Tibial artery (tissue), 4 donors: ENCODE results near the gene NTN1.
"Not testable (repeated sequence)": the region's sequence is repeated elsewhere in the genome, so short reads cannot be mapped to it uniquely, and the experiment has no call there.

Source experiments
- DNase-seq, 2 donors: peaks; one replicate each; pipeline ENCODE4 v3.0.0-alpha.2; 2019
- H3K27ac ChIP-seq, 2 donors: fragments of 200-600 bp; sonication (generic) in 1 of 2; 1 replicate in 1 of 2; 2 replicates in 1 of 2; pipeline ENCODE4 v1.5.1; 2018 to 2019; ENCODE audit warnings: mild to moderate bottlenecking in 1 of 2
- H3K27me3 ChIP-seq, 2 donors: fragments of 200-600 bp; sonication (generic) in 1 of 2; one replicate each; pipeline versions ENCODE4 v1.5.1 to v1.6.0; 2016 to 2019
- H3K36me3 ChIP-seq, 3 donors: fragments of 200-600 bp; sonication (generic) in 2 of 3; one replicate each; pipeline ENCODE4 v1.5.1; 2016 to 2019; ENCODE audit warnings: mild to moderate bottlenecking in 2 of 3
- H3K4me1 ChIP-seq, 4 donors: fragments of 200-600 bp; sonication (generic) in 2 of 4; 1 replicate in 3 of 4; 2 replicates in 1 of 4; pipeline ENCODE4 v1.5.1; 2016 to 2019
- H3K4me3 ChIP-seq, 2 donors: fragments of 200-600 bp; sonication (generic) in 1 of 2; 1 replicate in 1 of 2; 2 replicates in 1 of 2; pipeline ENCODE4 v1.5.1; 2018 to 2019; ENCODE audit warnings: mild to moderate bottlenecking in 2 of 2
- H3K9me3 ChIP-seq, 3 donors: fragments of 200-600 bp; sonication (generic) in 1 of 3; one replicate each; pipeline ENCODE4 v1.5.1; 2016 to 2019
- intact Hi-C: fragments of 100-400 bp; cut with DNase I; formaldehyde crosslinking; loops from one replicate; pipeline ENCODE4 v1.15.0; 2023; ENCODE audit warnings: low total_unique reads
- TF ChIP-seq, protein P1 (sequence below), 2 experiments: fragments of 200-600 bp in 1 of 2; fragments of 450-650 bp in 1 of 2; IDR thresholded peaks; one replicate each; pipeline ENCODE4 v1.5.1; 2017 to 2019; ENCODE audit warnings: antibody characterized with exemption in 2 of 2, mild to moderate bottlenecking in 1 of 2, moderate library complexity in 1 of 2

Gene NTN1

DNA sequence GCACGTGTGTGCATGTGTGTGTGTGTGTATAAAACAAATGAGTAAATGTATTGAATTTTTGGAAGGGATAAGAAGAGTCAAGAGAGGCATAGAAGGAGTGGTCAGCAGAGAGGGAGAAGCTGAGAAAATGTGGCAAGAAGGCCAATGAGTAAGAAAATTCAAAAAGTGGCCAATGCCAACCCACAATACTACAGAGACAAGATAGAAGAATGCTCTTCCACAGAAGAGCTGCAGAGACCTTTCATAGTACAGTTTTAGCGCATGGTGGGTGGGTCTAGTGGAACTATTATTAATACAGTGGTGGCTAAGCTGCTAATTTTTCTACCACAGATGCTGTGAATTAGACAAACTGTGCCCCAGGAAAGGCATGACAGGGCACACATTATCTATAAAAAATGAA lies 233.5 kb downstream of the NTN1 start:
- Histone ChIP-seq H3K36me3 (peaks cover 0 to under 1% (median under 1%) of the 10 kb centered on the region in 3 donors), H3K27ac (no peak overlapping the region), H3K4me3 (no peak overlapping the region), H3K27me3 (no peaks in the 10 kb centered on the region), H3K9me3 (no peaks in the 10 kb centered on the region), H3K4me1 (peaks cover 0 to 3% (median 0%) of the 10 kb centered on the region in 4 donors)
- no peak for DNase-seq
- TF ChIP-seq, protein P1, sequence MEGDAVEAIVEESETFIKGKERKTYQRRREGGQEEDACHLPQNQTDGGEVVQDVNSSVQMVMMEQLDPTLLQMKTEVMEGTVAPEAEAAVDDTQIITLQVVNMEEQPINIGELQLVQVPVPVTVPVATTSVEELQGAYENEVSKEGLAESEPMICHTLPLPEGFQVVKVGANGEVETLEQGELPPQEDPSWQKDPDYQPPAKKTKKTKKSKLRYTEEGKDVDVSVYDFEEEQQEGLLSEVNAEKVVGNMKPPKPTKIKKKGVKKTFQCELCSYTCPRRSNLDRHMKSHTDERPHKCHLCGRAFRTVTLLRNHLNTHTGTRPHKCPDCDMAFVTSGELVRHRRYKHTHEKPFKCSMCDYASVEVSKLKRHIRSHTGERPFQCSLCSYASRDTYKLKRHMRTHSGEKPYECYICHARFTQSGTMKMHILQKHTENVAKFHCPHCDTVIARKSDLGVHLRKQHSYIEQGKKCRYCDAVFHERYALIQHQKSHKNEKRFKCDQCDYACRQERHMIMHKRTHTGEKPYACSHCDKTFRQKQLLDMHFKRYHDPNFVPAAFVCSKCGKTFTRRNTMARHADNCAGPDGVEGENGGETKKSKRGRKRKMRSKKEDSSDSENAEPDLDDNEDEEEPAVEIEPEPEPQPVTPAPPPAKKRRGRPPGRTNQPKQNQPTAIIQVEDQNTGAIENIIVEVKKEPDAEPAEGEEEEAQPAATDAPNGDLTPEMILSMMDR (IDR thresholded peaks at IDR 0.05) = no peak
- intact Hi-C loops = no loop called here

DNA sequence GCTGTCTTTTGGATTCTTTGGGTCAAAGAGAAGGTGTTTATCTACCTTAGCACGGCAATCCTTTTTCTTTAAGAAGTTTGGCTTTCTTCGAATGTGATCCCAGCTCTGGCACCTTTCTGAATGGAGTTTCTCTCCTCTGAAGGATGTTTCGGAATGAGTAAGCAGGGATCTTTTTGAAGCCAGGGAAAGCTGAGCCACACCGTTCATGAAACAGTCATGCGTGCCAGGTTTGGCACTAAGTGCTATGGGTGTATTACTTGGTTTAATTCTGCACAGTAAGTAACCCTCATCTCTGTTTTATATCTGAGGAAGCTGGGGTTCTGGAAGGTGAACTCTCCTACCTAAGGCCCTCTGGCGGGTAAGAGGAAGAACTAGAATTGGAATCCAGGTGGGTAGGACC lies 234.5 kb downstream of the NTN1 start:
- Histone ChIP-seq H3K36me3 (no peaks in the 10 kb centered on the region), H3K4me3 (no peak overlapping the region), H3K9me3 (no peaks in the 10 kb centered on the region), H3K4me1 (peaks cover 0 to 3% (median 0%) of the 10 kb centered on the region in 4 donors), H3K27ac (no peak overlapping the region), H3K27me3 (no peaks in the 10 kb centered on the region)
- TF ChIP-seq, protein P1 (IDR thresholded peaks at IDR 0.05) = no peak
- no peak for DNase-seq
- intact Hi-C loops = no loop called here

DNA sequence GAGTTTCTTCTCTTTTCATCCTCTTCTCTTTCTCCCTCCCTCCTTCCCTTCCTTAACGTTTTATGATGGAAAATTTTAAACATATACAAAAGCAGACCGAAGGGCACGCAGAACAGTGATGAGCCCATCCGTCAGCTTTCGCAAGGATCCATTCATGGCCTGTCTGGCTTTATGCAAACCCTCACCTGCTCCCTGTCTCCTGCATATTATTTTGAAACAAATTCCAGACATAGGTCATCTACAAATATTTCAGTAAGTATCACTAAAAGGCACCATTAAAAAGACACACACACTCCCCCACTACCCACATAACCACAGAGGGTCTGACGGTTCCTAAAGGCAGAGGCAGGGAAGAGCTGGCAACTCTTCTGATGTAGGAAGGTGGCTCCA lies 235.0 kb downstream of the NTN1 start:
- TF ChIP-seq, protein P1 (IDR thresholded peaks at IDR 0.05) = no peak
- H3K36me3 ChIP-seq = no peaks in the 10 kb centered on the region
- H3K4me1 ChIP-seq = peaks cover 0 to 3% (median 0%) of the 10 kb centered on the region in 4 donors
- DNase-seq = no peak
- no peaks in the 10 kb centered on the region for H3K27me3 ChIP-seq
- H3K9me3 ChIP-seq = no peaks in the 10 kb centered on the region
- intact Hi-C loops = no loop called here
- no peak overlapping the region for H3K27ac ChIP-seq
- no peak overlapping the region for H3K4me3 ChIP-seq

DNA sequence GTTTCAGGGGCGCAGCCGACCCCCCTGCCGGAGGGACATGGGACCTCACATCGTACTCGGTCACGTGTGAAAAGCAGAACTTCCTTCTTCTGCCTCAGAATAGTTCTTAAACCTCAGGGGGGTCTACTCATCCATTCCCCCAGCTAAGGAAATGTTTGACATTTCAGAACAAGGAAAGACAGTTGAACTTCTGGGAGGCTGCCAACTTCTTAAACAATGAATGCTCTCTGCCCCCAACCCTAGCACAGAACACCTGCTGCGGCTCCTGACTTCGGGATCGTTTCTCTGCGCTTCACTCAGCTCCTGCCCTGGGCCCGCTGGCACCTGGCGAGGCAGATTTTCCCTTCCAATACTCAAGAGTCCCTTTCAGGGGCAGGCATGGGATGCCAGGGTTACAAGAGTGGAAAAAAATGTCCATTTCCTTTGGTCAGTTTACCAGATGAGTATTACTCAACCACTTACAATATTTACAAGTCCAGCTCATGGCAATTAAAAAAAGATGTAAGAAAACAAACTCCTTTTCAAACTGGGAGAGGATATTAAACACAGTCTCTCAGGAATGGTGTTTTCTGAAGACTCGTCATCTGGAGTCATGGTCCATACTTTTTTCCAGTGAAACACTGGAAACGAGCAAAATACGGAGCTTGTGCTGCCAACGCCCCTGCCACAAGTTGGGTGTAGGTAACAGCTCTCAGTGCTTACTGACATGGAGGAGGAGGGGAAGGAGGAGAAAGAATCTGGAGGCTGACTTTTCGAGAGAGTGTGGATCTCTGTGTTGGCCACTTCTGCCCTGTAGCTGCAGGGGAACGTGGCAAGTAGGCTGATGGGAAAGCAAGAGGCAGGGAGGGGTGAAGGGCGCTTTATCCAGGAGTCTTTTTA lies 235.7 kb downstream of the NTN1 start:
- H3K9me3 ChIP-seq = no peaks in the 10 kb centered on the region
- no peaks in the 10 kb centered on the region for H3K36me3 ChIP-seq
- no peak for DNase-seq
- H3K27me3 ChIP-seq = no peaks in the 10 kb centered on the region
- TF ChIP-seq, protein P1 (IDR thresholded peaks at IDR 0.05) = no peak
- no peak overlapping the region for H3K27ac ChIP-seq
- H3K4me1 ChIP-seq = peaks cover 0 to 3% (median 0%) of the 10 kb centered on the region in 4 donors
- H3K4me3 ChIP-seq = no peak overlapping the region
- intact Hi-C loops = no loop called here

DNA sequence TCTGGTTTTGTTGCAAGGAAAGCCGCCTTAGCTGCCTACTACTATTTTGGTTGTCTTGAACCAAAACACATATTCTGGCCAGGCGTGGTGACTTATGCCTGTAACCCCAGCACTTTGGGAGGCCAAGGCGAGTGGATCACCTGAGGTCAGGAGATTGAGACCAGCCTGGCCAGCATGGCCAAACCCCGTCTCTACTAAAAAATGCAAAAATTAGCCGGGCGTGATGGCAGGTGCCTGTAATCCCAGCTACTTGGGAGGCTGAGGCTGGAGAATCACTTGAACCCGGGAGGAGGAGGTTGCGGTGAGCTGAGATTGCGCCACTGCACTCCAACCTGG lies 236.3 kb downstream of the NTN1 start:
- H3K27ac ChIP-seq = not testable (repeated sequence)

DNA sequence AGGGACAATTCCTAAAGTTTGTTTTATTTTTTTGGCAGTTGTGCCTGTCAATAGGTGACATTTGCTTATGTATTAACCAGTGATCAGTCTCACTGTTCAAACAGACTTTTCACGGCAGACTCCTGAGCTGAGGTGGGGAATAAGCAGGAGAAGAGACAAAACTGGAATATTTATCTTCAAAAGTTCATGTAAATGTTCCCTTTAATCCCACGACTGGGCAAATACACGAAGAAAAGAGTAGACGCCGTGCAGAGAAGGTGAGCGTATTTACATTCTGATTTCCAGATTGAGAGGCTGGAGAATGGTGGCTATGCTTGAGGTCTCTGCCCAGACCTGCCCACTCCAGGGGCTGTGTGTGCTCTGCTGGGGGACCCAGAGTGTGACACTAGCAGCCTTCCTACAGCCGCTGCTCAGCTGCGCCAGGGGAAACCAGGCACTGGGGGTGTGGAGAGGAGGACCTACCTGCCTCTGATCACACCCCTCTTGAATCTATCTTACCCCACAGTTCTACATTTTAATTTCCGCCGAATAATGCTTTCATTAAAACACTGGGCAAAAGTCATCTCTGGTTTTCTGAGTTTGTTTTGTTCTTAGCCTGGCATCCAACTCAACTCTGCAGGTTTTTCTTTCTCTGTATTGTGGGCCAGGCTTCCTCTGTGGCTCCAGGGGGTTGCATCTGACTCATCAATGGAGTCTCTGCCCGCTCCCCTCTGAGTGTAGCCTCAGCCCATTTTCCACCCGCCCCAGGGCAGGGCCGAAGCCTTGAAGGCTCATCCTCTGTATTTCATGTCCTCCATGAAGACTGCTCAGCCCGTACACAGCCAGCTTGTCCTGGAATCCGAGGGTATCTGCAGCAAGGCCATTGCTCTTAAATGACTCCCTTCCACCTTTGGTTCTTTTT lies 237.1 kb downstream of the NTN1 start:
- H3K36me3 ChIP-seq = no peaks in the 10 kb centered on the region
- H3K27me3 ChIP-seq = no peaks in the 10 kb centered on the region
- DNase-seq = no peak
- H3K4me1 ChIP-seq = peaks cover 0 to 3% (median 0%) of the 10 kb centered on the region in 4 donors
- no peak overlapping the region for H3K27ac ChIP-seq
- intact Hi-C loops = no loop called here
- TF ChIP-seq, protein P1 (IDR thresholded peaks at IDR 0.05) = no peak
- no peaks in the 10 kb centered on the region for H3K9me3 ChIP-seq
- H3K4me3 ChIP-seq = no peak overlapping the region

More for the DNA sequence above, 236.3 kb downstream of the NTN1 start:
- DNase-seq, H3K27me3 ChIP-seq, intact Hi-C loops, H3K9me3 ChIP-seq, H3K36me3 ChIP-seq, H3K4me1 ChIP-seq, H3K4me3 ChIP-seq: not testable (repeated sequence)
